SH-SY5Y (cell line): ENCODE measurements around the gene CD99.

Experiments used
- GATA2 ChIP-seq: IDR thresholded peaks from 2 replicates; pipeline ENCODE4 v1.6.1; 2011; ENCODE audit warnings: mild to moderate bottlenecking, low read depth, low read length
- GATA3 ChIP-seq: IDR thresholded peaks from 2 replicates; pipeline ENCODE4 v1.6.1; 2011; ENCODE audit warnings: low read depth, mild to moderate bottlenecking, low read length, moderate library complexity

GRCh38 chrX:2664502-2664901, 26.6 kb upstream of the CD99 start:
- TF ChIP-seq GATA3, result no peak
- TF ChIP-seq GATA2, result no peak
